ENCODE results near the gene DBNDD1. TPM values are rescaled to one million over a fixed set of nuclear protein-coding genes. Genes with fewer than 3 reads are reported as not detected.

The DBNDD1 gene
- total RNA-seq, 1 donor from 2014 or later: 2.7 TPM

DNA sequence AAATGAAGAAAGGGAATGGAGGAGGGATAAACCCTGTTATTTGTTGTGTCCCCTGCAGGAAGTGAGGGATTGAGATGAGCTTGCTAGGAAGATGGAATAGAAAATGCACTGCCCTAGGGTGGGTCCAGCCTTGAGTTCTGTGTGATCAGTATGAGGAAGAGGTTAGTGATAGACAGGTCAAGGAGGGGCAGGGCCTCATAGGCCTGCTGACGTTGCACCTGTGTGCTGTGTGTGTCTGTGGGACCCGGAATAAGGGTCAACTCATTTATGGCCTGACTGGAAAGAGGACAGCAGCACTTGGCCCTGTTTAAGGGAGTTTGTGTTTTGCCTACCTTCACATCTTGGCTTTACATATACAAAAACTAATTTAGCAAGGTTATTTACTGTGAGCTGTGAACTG, 44.4 kb downstream of the DBNDD1 start:
- TF ChIP-seq, protein P1, sequence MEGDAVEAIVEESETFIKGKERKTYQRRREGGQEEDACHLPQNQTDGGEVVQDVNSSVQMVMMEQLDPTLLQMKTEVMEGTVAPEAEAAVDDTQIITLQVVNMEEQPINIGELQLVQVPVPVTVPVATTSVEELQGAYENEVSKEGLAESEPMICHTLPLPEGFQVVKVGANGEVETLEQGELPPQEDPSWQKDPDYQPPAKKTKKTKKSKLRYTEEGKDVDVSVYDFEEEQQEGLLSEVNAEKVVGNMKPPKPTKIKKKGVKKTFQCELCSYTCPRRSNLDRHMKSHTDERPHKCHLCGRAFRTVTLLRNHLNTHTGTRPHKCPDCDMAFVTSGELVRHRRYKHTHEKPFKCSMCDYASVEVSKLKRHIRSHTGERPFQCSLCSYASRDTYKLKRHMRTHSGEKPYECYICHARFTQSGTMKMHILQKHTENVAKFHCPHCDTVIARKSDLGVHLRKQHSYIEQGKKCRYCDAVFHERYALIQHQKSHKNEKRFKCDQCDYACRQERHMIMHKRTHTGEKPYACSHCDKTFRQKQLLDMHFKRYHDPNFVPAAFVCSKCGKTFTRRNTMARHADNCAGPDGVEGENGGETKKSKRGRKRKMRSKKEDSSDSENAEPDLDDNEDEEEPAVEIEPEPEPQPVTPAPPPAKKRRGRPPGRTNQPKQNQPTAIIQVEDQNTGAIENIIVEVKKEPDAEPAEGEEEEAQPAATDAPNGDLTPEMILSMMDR (IDR thresholded peaks at IDR 0.05): no peak
- Histone ChIP-seq H3K27me3 (no peaks in the 10 kb centered on the region), H3K36me3 (peaks cover 4 to 19% of the 10 kb centered on the region in 2 donors), H3K9me3 (no peaks in the 10 kb centered on the region), H3K4me1 (peaks cover 11 to 13% of the 10 kb centered on the region in 2 donors), H3K27ac (no peak overlapping the region), H3K4me3 (no peak overlapping the region)
- intact Hi-C loops (cut with DNase I): loop anchor here (5.0 kb wide), 1 partner anchor 1163 kb away; the partner anchor contains the start of gene APRT
- DNase-seq (ENCODE audit: low spot score in 2 of 2): no peak

DNA sequence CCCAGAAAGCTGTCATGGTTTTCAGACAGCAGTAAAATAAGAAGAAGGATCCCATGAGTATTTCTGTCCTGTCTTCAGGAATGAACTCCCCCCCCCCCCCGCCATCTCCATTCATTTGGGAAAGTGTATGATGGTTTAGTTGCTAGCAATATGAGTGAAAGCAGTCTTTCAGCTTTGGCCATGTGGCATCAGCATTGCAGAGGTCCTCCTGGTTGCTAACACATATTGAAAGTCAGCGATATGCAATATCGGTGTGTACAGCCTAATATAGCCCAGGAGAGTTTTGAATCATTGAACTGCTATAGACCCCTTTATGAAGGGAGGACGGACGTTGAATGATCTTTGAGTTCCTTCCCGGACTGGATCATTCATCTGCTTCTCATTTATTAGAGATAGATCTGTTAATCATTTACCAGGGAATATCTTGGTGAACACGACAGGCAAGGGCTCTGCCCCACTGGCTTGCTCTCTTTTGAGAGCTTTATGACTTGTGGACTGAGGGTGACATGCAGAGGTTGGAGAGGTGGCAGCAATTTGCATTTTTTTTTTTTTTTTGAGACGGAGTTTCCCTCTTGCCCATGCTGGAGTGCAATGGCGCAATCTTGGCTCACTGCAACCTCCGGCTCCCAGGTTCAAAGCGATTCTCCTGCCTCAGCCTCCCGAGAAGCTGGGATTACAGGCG, 45.5 kb downstream of the DBNDD1 start:
- DNase-seq (ENCODE audit: low spot score in 2 of 2): no peak
- peaks cover 4 to 10% of the 10 kb centered on the region in 2 donors for H3K36me3 ChIP-seq
- H3K4me3 ChIP-seq: peak overlapping the region in 1 of 2 donors; percentile 87
- TF ChIP-seq, protein P1 (IDR thresholded peaks at IDR 0.05): no peak
- no peaks in the 10 kb centered on the region for H3K9me3 ChIP-seq
- no peak overlapping the region for H3K27ac ChIP-seq
- peaks cover 11 to 13% of the 10 kb centered on the region in 2 donors for H3K4me1 ChIP-seq
- H3K27me3 ChIP-seq: no peaks in the 10 kb centered on the region
- intact Hi-C loops (cut with DNase I): loop anchor here (2.0 to 5.0 kb wide), 2 partner anchors 51 to 1161 kb away; partner anchors contain the start of genes APRT and TUBB3

DNA sequence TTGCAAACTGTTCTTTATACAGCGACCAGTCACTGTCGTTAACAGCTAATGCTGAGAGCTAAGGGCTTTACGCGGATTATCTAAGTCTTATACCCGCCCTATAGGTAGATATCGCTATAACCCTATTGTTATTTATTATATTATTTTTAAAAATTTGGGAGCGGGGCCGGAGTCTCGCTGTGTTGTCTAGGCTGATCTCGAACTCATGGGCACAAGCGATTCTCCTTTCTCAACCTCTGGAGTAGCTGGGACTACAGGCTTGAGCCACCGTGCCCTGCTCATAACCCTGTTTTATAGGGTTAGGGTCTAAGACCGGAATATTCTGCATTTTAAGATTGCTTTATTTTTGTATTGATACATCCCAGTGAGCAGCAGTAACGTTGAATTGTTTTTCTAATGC, 46.0 kb downstream of the DBNDD1 start:
- intact Hi-C loops (cut with DNase I): loop anchor here (2.0 to 5.0 kb wide), 2 partner anchors 50 to 1161 kb away; partner anchors contain the start of genes APRT and TUBB3
- no peak for DNase-seq (ENCODE audit: low spot score in 2 of 2)
- Histone ChIP-seq H3K27me3 (no peaks in the 10 kb centered on the region), H3K36me3 (peaks cover 4 to 7% of the 10 kb centered on the region in 2 donors), H3K4me3 (peak overlapping the region; percentile 81 to 87), H3K9me3 (no peaks in the 10 kb centered on the region), H3K27ac (peak overlapping the region; percentile 93 to 94), H3K4me1 (peaks cover 11 to 13% of the 10 kb centered on the region in 2 donors)
- TF ChIP-seq, protein P1 (IDR thresholded peaks at IDR 0.05): no peak

DNA sequence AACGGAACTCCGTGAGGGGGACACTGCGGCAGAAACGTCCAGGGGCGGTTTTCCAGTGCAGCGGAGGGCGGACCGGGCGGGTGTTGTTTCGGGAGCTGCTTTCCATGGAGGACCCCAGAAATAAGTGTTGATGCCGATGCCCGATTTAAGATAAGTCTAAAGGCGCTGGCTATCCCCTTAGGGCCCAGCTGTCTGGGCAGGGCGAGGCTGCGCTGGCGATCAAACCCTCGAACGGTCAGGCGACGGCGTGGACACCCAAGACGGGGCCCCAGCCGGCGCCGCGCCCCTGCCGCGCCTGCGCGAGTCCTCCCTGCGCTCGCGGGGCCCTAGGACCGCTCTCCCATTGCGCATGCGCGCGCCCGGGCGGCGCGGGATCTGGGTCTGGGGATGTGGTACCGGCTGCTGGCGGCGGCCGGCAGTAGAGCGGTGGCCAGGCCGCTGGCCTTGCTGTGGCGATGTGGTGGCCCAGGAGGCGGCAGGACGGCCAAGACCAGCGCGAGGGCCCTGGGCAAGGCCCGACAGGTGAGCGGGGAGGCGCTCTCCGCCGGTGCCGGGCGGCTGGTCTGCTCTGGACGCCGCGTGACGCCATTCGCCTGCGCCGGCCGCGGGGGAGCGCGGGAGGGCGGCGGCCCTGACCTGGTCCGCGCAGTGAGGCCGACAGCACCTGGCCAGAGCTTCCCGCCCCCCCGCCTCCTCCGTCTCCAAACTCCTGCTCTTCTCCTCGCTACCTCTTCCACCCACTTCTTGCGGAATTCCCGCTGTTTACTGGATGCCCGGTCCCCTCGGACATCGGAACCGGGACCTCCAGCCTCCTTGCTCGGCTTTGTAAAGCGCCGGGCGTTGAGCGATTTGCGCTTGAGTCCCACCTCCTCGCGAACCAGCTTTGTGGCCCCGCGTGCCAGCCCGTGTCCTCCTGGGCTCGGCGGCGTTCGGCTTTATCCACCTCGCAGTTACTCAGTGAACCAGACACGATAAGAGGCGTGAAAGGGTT, 46.7 kb downstream of the DBNDD1 start:
- H3K4me1 ChIP-seq: peaks cover 11 to 13% of the 10 kb centered on the region in 2 donors
- TF ChIP-seq, protein P1 (IDR thresholded peaks at IDR 0.05): no peak
- H3K36me3 ChIP-seq: no peaks in the 10 kb centered on the region
- intact Hi-C loops (cut with DNase I): loop anchor here (1.0 to 5.0 kb wide), 4 partner anchors 24 to 1160 kb away; partner anchors contain the start of genes APRT, DEF8 and TUBB3
- H3K9me3 ChIP-seq: no peaks in the 10 kb centered on the region
- H3K27me3 ChIP-seq: no peaks in the 10 kb centered on the region
- peak overlapping the region; percentile 81 to 87 for H3K4me3 ChIP-seq
- H3K27ac ChIP-seq: peak overlapping the region; percentile 93 to 94
- DNase-seq (ENCODE audit: low spot score in 2 of 2): peak; percentile 47 to 93

DNA sequence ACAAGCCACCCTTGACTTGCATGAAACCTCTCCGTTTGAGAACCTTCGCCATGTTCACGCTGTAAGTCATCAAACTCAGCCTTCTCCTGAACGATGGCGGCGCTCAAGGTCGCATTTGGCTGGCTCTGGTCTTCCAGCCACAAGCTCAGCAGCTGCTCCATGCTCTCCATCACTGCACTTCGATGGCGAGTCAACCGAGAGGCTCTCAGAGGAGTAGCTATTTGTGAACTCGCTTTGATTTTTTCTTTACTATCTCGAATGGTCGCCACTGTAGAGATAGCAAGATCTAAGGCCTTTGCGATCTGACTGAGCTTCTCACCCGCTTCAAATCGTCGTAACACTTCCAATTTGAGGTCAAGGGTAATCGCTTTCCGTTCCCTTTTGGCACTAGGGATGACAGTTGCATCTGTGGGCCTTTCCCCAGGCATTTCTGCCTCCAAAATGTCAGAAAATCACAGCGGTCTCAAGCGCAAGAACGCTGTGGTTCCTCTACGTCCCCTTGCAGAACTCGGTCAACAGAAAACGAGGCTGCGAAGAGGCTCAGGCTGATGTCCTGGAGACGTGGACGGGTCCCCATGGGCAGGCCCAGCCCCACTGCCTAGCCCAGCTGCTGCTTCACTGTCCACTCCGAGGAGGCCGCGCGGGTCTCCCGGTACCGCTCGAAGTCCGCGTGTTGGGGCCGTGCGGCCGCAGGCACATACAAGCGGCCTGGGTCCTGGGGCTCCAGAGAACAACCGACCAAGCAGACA, 47.6 kb downstream of the DBNDD1 start:
- H3K36me3 ChIP-seq: no peaks in the 10 kb centered on the region
- H3K4me3 ChIP-seq: peak overlapping the region; percentile 81 to 87
- H3K27ac ChIP-seq: peak overlapping the region; percentile 93 to 94
- no peaks in the 10 kb centered on the region for H3K27me3 ChIP-seq
- H3K4me1 ChIP-seq: peaks cover 11 to 13% of the 10 kb centered on the region in 2 donors
- DNase-seq (ENCODE audit: low spot score in 2 of 2): no peak
- H3K9me3 ChIP-seq: no peaks in the 10 kb centered on the region
- intact Hi-C loops (cut with DNase I): loop anchor here (1.0 to 5.0 kb wide), 4 partner anchors 23 to 1159 kb away; partner anchors contain the start of genes APRT, DEF8 and TUBB3
- TF ChIP-seq, protein P1 (IDR thresholded peaks at IDR 0.05): no peak

Data from ascending aorta (tissue), 2 donors.